Effector CD8-positive, alpha-beta T cell (primary cell): ENCODE data around the gene CINP.
"Not testable (repeated sequence)": the region's sequence is repeated elsewhere in the genome, so short reads cannot be mapped to it uniquely, and the experiment has no call there.

Experiments
- DNase-seq: peaks from one replicate; lab custom pipeline; 2025; lab: John Stamatoyannopoulos, UW

Gene CINP

GRCh38 chr14:102320033-102320660, 42.5 kb downstream of the CINP start:
- peak; percentile 39 for DNase-seq

DNA sequence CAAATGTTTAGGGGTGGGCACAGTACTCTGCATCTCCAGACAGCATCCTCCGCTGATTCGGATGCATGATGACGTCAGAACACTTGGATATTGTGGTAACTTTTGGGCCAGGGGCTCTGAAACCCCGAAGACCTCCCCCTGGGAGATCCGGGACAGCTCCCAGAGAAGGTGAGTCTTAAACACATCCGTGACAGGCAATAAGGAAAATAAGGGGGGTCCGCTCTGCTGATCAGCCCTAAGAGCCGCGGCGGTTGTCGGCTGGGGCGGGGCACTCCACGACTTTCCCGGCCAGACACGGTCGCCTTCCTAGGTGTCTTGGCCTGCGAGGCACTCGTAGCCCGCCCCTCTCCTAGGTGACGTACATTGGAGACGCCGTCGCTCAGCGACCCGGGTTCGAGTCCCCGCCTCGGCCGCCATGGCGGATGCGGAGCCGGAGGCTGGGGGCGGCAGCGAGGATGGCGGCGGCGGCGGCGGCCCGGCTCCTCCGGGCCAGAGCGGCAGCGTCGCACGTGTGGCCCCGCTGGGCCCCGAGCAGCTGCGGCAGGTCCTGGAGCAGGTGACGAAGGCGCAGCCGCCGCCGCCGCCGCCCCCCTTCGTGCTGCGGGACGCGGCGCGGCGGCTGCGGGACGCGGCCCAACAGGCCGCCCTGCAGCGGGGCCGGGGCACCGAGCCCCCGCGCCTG, 43.2 kb downstream of the CINP start, which contains the start of gene ZNF839:
TSS of gene ZNF839 (plus strand) at position 396 of the 682 bp plus-strand sequence. CDS start at position 416, 20 bp downstream.
- DNase-seq: peak; percentile 88

GRCh38 chr14:102318781-102319276, 43.9 kb downstream of the CINP start:
- DNase-seq: no peak

GRCh38 chr14:102317564-102318248, 45.0 kb downstream of the CINP start:
- DNase-seq: no peak

- peak; percentile 91 for DNase-seq
These were observed 45.7 kb downstream of the CINP start for GRCh38 chr14:102316743-102317563.

GRCh38 chr14:102316338-102316742, 46.4 kb downstream of the CINP start:
- peak; percentile 39 for DNase-seq

- DNase-seq: no peak
These were observed 47.6 kb downstream of the CINP start for GRCh38 chr14:102315121-102315520.

- peak; percentile 60 for DNase-seq
These were observed 48.3 kb downstream of the CINP start for GRCh38 chr14:102314242-102315011.

GRCh38 chr14:102304611-102305506, 57.8 kb downstream of the CINP start, which contains the start of gene MOK:
Gene MOK, minus strand, starts transcription at chr14:102305164. Its CDS starts 196 bp downstream, at chr14:102304968.
- peak; percentile 96 for DNase-seq

DNA sequence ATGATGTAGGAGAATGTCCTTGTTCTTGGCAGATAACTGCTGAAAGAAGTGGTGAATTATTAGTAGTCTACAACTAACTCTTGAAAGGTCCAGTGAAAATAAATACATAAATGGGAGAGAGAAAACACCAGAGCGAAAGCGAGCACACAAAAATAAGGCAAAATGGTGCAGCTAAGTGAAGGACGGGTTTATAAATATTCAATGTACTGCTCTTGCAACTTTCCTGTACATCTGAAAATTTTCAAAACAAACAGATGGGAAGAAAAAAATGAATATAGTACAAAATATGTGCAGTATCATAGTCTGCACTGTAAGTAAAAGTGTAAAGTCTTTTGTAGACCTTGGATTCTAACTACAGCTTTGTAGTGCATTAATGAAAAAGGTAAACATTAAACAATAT, 59.0 kb downstream of the CINP start:
- DNase-seq: no peak

DNA sequence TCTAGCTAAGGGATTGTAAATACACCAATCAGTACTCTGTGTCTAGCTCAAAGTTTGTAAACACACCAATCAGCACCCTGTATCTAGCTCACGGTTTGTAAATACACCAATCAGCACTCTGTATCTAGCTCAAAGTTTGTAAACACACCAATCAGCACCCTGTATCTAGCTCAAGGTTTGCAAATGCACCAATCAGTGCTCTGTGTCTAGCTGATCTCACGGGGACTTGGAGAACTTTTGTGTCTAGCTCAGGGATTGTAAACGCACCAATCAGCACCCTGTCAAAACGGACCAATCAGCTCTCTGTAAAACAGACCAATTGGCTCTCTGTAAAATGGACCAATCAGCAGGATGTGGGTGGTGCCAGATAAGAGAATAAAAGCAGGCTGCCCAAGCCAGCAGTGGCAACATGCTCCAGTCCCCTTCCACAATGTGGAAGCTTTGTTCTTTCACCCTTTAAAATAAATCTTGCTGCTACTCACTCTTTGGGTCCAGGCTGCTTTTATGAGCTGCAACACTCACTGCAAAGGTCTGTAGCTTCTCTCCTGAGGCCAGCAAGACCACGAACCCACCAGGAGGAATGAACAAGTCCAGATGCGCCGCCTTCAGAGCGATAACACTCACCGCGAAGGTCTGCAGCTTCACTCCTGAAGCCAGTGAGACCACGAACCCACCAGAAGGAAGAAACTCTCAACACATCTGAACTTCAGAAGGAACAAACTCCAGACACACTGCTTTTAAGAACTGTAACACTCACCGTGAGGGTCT, 64.2 kb downstream of the CINP start:
- DNase-seq: not testable (repeated sequence)
